ENCODE measurements around the gene MLF1. TPM values are rescaled to one million over a fixed set of nuclear protein-coding genes. Genes with fewer than 3 reads are reported as not detected.

The MLF1 gene
- total RNA-seq, 4 donors from 2014 or later = 1.3 to 5.9 (median 1.7) TPM

DNA sequence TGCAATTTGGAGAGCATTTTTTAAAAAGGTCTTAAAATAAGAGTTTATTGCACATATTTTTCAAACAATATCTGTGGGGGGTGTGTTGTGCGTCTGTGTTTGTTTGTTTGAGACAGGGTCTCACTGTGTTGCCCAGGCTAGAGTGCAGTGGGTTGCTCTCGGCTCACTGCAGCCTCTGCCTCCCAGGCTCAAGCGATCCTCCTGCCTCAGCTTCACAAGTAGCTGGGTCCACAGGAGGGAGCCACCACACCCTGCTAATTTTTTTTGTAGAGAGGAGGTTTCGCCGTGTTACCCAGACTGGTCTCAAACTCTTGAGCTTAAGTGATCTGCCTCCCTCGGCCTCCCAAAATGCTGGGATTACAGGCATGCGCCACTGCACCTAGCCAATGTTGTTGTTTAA, 2.7 kb downstream of the MLF1 start:
- H3K4me3 ChIP-seq = no peak overlapping the region
- intact Hi-C loops (cut with DNase I) = no loop called here
- TF ChIP-seq POLR2A (IDR thresholded peaks at IDR 0.05) = no peak
- TF ChIP-seq, protein P1, sequence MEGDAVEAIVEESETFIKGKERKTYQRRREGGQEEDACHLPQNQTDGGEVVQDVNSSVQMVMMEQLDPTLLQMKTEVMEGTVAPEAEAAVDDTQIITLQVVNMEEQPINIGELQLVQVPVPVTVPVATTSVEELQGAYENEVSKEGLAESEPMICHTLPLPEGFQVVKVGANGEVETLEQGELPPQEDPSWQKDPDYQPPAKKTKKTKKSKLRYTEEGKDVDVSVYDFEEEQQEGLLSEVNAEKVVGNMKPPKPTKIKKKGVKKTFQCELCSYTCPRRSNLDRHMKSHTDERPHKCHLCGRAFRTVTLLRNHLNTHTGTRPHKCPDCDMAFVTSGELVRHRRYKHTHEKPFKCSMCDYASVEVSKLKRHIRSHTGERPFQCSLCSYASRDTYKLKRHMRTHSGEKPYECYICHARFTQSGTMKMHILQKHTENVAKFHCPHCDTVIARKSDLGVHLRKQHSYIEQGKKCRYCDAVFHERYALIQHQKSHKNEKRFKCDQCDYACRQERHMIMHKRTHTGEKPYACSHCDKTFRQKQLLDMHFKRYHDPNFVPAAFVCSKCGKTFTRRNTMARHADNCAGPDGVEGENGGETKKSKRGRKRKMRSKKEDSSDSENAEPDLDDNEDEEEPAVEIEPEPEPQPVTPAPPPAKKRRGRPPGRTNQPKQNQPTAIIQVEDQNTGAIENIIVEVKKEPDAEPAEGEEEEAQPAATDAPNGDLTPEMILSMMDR (IDR thresholded peaks at IDR 0.05) = no peak
- H3K4me1 ChIP-seq = peaks cover 0 to 17% (median 0%) of the 10 kb centered on the region in 3 donors
- DNase-seq = no peak
- no peak overlapping the region for H3K27ac ChIP-seq
- H3K36me3 ChIP-seq = no peaks in the 10 kb centered on the region
- H3K9me3 ChIP-seq = no peaks in the 10 kb centered on the region
- no peaks in the 10 kb centered on the region for H3K27me3 ChIP-seq
- 90 to 96% methylated on average over 7 of the region's 7 CpGs for WGBS, 2 donors

DNA sequence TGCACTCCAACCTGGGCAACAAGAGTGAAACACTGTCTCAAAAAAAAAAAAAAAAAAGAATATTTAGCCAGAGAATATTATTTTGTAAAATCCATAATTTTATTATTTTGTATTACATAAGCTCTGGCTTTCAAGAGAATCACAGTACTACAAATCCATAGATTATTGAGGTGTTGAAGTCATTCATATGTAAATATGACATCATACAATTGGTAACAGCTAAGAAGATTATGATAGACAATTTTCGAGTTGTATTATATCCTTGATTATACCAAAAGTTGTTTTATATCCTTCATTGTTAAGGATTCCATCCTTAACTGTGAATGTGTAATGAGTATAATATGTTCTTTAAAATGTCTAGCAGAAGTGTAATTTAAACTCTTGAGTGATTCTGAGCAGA, 3.7 kb downstream of the MLF1 start:
- no peaks in the 10 kb centered on the region for H3K36me3 ChIP-seq
- WGBS, 2 donors = 50 to 74% methylated on average over 1 of the region's 1 CpG
- no peaks in the 10 kb centered on the region for H3K9me3 ChIP-seq
- no peaks in the 10 kb centered on the region for H3K27me3 ChIP-seq
- H3K27ac ChIP-seq = no peak overlapping the region
- DNase-seq = no peak
- peaks cover 0 to 17% (median 0%) of the 10 kb centered on the region in 3 donors for H3K4me1 ChIP-seq
- TF ChIP-seq, protein P1 (IDR thresholded peaks at IDR 0.05) = no peak
- no peak for TF ChIP-seq POLR2A (IDR thresholded peaks at IDR 0.05)
- intact Hi-C loops (cut with DNase I) = no loop called here
- no peak overlapping the region for H3K4me3 ChIP-seq

DNA sequence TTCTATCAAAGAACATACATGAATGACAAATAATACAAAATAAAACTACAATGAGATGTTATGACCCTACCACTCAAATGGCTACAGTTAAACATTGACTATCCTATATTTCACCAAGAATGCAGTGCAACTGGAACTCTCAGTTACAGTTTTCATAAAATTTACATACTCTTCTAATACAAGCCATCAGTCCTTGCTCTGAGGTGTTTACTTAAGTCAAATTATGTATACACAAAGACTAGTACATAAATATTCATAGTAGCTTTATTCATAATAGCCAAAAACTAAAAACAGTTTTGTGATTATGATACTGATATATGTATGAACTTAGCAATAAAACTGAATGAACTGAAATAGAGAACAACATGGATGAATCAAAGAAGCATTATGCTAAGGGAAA, 19.2 kb downstream of the MLF1 start:
- intact Hi-C loops (cut with DNase I) = no loop called here
- TF ChIP-seq POLR2A (IDR thresholded peaks at IDR 0.05) = no peak
- DNase-seq = no peak
- H3K9me3 ChIP-seq = no peaks in the 10 kb centered on the region
- no peak overlapping the region for H3K27ac ChIP-seq
- H3K4me3 ChIP-seq = no peak overlapping the region
- H3K4me1 ChIP-seq = no peaks in the 10 kb centered on the region
- H3K27me3 ChIP-seq = no peaks in the 10 kb centered on the region
- H3K36me3 ChIP-seq = no peaks in the 10 kb centered on the region

DNA sequence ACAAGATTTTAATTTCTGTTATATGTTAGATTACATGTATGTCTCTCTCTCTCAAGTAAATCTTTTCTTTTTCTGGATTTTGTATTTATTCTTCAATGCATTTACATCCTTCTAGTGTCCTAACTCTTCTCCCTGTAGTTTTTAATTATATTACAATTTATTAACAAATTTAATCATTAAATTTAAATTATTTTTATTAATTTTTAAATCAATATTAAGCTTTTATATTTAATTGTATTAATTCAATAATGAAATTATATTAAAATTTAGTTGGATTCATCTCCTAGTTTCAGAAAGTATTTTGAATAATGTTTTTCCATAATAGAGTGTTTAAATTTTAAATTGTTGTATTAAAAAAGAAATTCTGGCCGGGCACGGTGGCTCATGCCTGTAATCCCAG, 29.8 kb downstream of the MLF1 start:
- Histone ChIP-seq H3K9me3 (no peaks in the 10 kb centered on the region), H3K4me1 (no peaks in the 10 kb centered on the region), H3K4me3 (no peak overlapping the region), H3K27ac (no peak overlapping the region), H3K36me3 (no peaks in the 10 kb centered on the region), H3K27me3 (no peaks in the 10 kb centered on the region)
- WGBS, 2 donors = 92 to 100% methylated on average over 2 of the region's 2 CpGs
- no peak for DNase-seq
- intact Hi-C loops (cut with DNase I) = no loop called here
- no peak for TF ChIP-seq POLR2A (IDR thresholded peaks at IDR 0.05)
- TF ChIP-seq, protein P1 (IDR thresholded peaks at IDR 0.05) = no peak

DNA sequence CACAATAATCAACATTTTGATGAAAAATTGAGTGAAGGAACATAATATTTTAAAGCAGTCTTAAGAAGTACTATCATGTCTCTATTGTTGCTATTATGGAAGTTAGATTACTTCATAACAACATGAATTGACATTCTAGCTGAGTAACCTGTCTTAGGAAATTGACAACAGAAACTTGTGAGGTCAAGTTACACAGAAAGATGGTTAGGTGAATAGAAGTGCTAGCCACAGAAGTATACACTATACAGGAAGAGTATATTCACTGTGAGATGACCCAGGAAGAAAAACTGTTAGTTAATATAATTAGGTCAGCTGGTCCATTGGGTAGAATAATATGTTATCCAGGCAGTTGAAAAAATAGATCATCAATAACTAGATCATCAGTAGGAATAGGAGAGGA, 31.2 kb downstream of the MLF1 start:
- H3K36me3 ChIP-seq = no peaks in the 10 kb centered on the region
- H3K4me1 ChIP-seq = no peaks in the 10 kb centered on the region
- TF ChIP-seq, protein P1 (IDR thresholded peaks at IDR 0.05) = no peak
- no peak for TF ChIP-seq POLR2A (IDR thresholded peaks at IDR 0.05)
- intact Hi-C loops (cut with DNase I) = no loop called here
- no peak overlapping the region for H3K4me3 ChIP-seq
- H3K9me3 ChIP-seq = no peaks in the 10 kb centered on the region
- H3K27ac ChIP-seq = no peak overlapping the region
- no peaks in the 10 kb centered on the region for H3K27me3 ChIP-seq
- DNase-seq = no peak
